ENCODE data around the gene IL4I1.

IL4I1 gene

GRCh38 chr19:49881672-49882394 is 14.9 kb downstream of the IL4I1 start:
- Histone ChIP-seq H4K20me1 (ENCODE audit: insufficient read depth, low read length, poor library complexity, severe bottlenecking) (peaks cover 6% of the 10 kb centered on the region), H3K36me3 (ENCODE audit: insufficient read depth, low read length) (peaks cover 17% of the 10 kb centered on the region; the same call in 1 of the 2 replicates), H3K4me2 (ENCODE audit: low read depth, low read length, poor library complexity, severe bottlenecking) (no peak overlapping the region), H3K79me2 (ENCODE audit: insufficient read depth, low read length) (peaks cover 13% of the 10 kb centered on the region; the same call in 1 of the 2 replicates), H3K27me3 (ENCODE audit: insufficient read depth, low read length, poor library complexity, severe bottlenecking) (no peaks in the 10 kb centered on the region), H3K4me3 (ENCODE audit: low read length, poor library complexity, severe bottlenecking) (no peak overlapping the region), H2AFZ (ENCODE audit: low read length) (no peak overlapping the region), H3K9ac (ENCODE audit: low read depth, low read length, poor library complexity, severe bottlenecking) (no peak overlapping the region), H3F3A (ENCODE audit: low read depth) (no peaks in the 10 kb centered on the region), H3K9me3 (ENCODE audit: insufficient read depth, low read depth, low read length) (no peaks in the 10 kb centered on the region), H3K9me2 (replicated peaks; ENCODE audit: low read depth, low read length) (no peaks in the 10 kb centered on the region), H3K4me1 (ENCODE audit: insufficient read depth, low read length, poor library complexity, severe bottlenecking) (peaks cover 14% of the 10 kb centered on the region)
- TF ChIP-seq EZH2phosphoT487 (IDR thresholded peaks at IDR 0.05; ENCODE audit: borderline replicate concordance) = no peak
- TF ChIP-seq CTCF (conservative IDR thresholded peaks at IDR 0.05; ENCODE audit: low read length) = no peak

- Histone ChIP-seq H3K27me3 (ENCODE audit: insufficient read depth, low read length, poor library complexity, severe bottlenecking) (no peaks in the 10 kb centered on the region), H3K9ac (ENCODE audit: low read depth, low read length, poor library complexity, severe bottlenecking) (no peak overlapping the region), H3K36me3 (ENCODE audit: insufficient read depth, low read length) (peaks cover 17% of the 10 kb centered on the region; the same call in 1 of the 2 replicates), H2AFZ (ENCODE audit: low read length) (no peak overlapping the region), H3K9me2 (replicated peaks; ENCODE audit: low read depth, low read length) (no peaks in the 10 kb centered on the region), H3K79me2 (ENCODE audit: insufficient read depth, low read length) (peaks cover 14% of the 10 kb centered on the region; the same call in 1 of the 2 replicates), H4K20me1 (ENCODE audit: insufficient read depth, low read length, poor library complexity, severe bottlenecking) (peaks cover 6% of the 10 kb centered on the region), H3K4me3 (ENCODE audit: low read length, poor library complexity, severe bottlenecking) (no peak overlapping the region), H3K9me3 (ENCODE audit: insufficient read depth, low read depth, low read length) (no peaks in the 10 kb centered on the region), H3F3A (ENCODE audit: low read depth) (no peaks in the 10 kb centered on the region), H3K4me2 (ENCODE audit: low read depth, low read length, poor library complexity, severe bottlenecking) (no peak overlapping the region), H3K4me1 (ENCODE audit: insufficient read depth, low read length, poor library complexity, severe bottlenecking) (peaks cover 14% of the 10 kb centered on the region)
- TF ChIP-seq CTCF (conservative IDR thresholded peaks at IDR 0.05; ENCODE audit: low read length) (no peak), EZH2phosphoT487 (IDR thresholded peaks at IDR 0.05; ENCODE audit: borderline replicate concordance) (no peak)
Measured at GRCh38 chr19:49881186-49881585, 15.5 kb downstream of the IL4I1 start.

- Histone ChIP-seq H3F3A (ENCODE audit: low read depth) (no peaks in the 10 kb centered on the region), H4K20me1 (ENCODE audit: insufficient read depth, low read length, poor library complexity, severe bottlenecking) (peaks cover 11% of the 10 kb centered on the region), H3K4me2 (ENCODE audit: low read depth, low read length, poor library complexity, severe bottlenecking) (no peak overlapping the region), H3K79me2 (ENCODE audit: insufficient read depth, low read length) (peaks cover 23% of the 10 kb centered on the region), H3K4me1 (ENCODE audit: insufficient read depth, low read length, poor library complexity, severe bottlenecking) (peaks cover 21% of the 10 kb centered on the region), H3K36me3 (ENCODE audit: insufficient read depth, low read length) (peaks cover 17% of the 10 kb centered on the region; the same call in 1 of the 2 replicates), H3K9ac (ENCODE audit: low read depth, low read length, poor library complexity, severe bottlenecking) (no peak overlapping the region), H3K4me3 (ENCODE audit: low read length, poor library complexity, severe bottlenecking) (no peak overlapping the region), H3K9me3 (ENCODE audit: insufficient read depth, low read depth, low read length) (no peaks in the 10 kb centered on the region), H3K27me3 (ENCODE audit: insufficient read depth, low read length, poor library complexity, severe bottlenecking) (no peaks in the 10 kb centered on the region), H3K9me2 (replicated peaks; ENCODE audit: low read depth, low read length) (no peaks in the 10 kb centered on the region), H2AFZ (ENCODE audit: low read length) (no peak overlapping the region)
- TF ChIP-seq EZH2phosphoT487 (IDR thresholded peaks at IDR 0.05; ENCODE audit: borderline replicate concordance) (no peak), CTCF (conservative IDR thresholded peaks at IDR 0.05; ENCODE audit: low read length) (no peak)
Measured at GRCh38 chr19:49880162-49880869, 16.4 kb downstream of the IL4I1 start.
